SH-SY5Y (cell line): ENCODE measurements around the gene BIN1.

Source experiments
- GATA2 ChIP-seq: IDR thresholded peaks from 2 replicates; pipeline ENCODE4 v1.6.1; 2011; ENCODE audit warnings: mild to moderate bottlenecking, low read depth, low read length
- GATA3 ChIP-seq: IDR thresholded peaks from 2 replicates; pipeline ENCODE4 v1.6.1; 2011; ENCODE audit warnings: low read depth, mild to moderate bottlenecking, low read length, moderate library complexity

DNA sequence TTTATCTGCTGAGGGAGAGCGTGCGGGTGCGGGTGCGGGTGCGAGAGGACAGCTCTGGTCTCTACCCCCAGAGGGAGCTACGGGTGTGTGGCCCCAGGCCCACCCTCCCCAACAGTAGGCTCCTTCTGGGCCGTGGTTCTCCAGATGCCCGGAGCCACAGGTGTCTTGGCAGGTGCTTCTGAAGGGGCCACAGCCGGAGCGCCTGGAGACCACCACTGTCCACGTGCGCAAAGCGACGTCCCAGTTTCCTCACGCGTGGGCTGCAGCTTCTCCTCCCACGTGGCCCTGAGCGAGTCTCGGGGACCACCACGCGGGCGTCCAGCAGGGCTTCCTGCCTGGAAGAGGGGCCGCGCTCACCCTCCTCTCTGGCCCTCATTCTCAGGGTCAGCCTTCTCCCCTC is 90.6 kb downstream of the BIN1 start:
- TF ChIP-seq GATA2 (no peak), GATA3 (no peak)
